Activated naive CD8-positive, alpha-beta T cell treated with anti-CD3 and anti-CD28 coated beads, Interleukin-2, amount 50 U/mL, for 24 hours (primary cell): ENCODE results near the gene FAM3A.
A peak's percentile ranks its signal among the peaks of the same experiment; 100 is the strongest.

Experiments
- ATAC-seq: fragments of 150-1000 bp; cut with Tn5 transposase; one replicate; pipeline ENCODE4 v1.10.0; 2021
- DNase-seq: peaks from one replicate; pipeline ENCODE4 v3.0.0; 2021
- H3K27ac Mint-ChIP-seq: one replicate; pipeline ENCODE4 v1.8.0; 2021; ENCODE audit warnings: mild to moderate bottlenecking, mixed read lengths
- H3K27me3 Mint-ChIP-seq: one replicate; pipeline ENCODE4 v1.8.0; 2021; ENCODE audit warnings: mixed read lengths
- H3K36me3 Mint-ChIP-seq: one replicate; pipeline ENCODE4 v1.8.0; 2021; ENCODE audit warnings: low read depth, mixed read lengths
- H3K4me1 Mint-ChIP-seq: one replicate; pipeline ENCODE4 v1.8.0; 2021; ENCODE audit warnings: mixed read lengths
- H3K4me3 Mint-ChIP-seq: one replicate; pipeline ENCODE4 v1.8.0; 2021; ENCODE audit warnings: mild to moderate bottlenecking, moderate library complexity, mixed read lengths
- H3K9me3 Mint-ChIP-seq: one replicate; pipeline ENCODE4 v1.8.0; 2021; ENCODE audit warnings: mixed read lengths

The FAM3A gene

GRCh38 chrX:154519389-154519788, 3.4 kb upstream of the FAM3A start:
- H3K9me3 Mint-ChIP-seq: no peaks in the 10 kb centered on the region
- H3K36me3 Mint-ChIP-seq: peaks cover 5% of the 10 kb centered on the region
- peaks cover 8% of the 10 kb centered on the region for H3K4me1 Mint-ChIP-seq
- no peak overlapping the region for H3K27ac Mint-ChIP-seq
- no peak overlapping the region for H3K4me3 Mint-ChIP-seq
- DNase-seq: no peak
- H3K27me3 Mint-ChIP-seq: no peaks in the 10 kb centered on the region
- no peak for ATAC-seq

GRCh38 chrX:154517101-154517781, 1.2 kb upstream of the FAM3A start:
- peaks cover 17% of the 10 kb centered on the region for H3K4me1 Mint-ChIP-seq
- no peak overlapping the region for H3K27ac Mint-ChIP-seq

GRCh38 chrX:154516656-154517100, 646 bp upstream of the FAM3A start:
- no peaks in the 10 kb centered on the region for H3K27me3 Mint-ChIP-seq
- peaks cover 10% of the 10 kb centered on the region for H3K36me3 Mint-ChIP-seq
- H3K4me1 Mint-ChIP-seq: peaks cover 20% of the 10 kb centered on the region
- ATAC-seq (no peak), DNase-seq (no peak)
- H3K9me3 Mint-ChIP-seq: no peaks in the 10 kb centered on the region
- H3K27ac Mint-ChIP-seq: peak overlapping the region; percentile 85
- peak overlapping the region; percentile 83 for H3K4me3 Mint-ChIP-seq

More at GRCh38 chrX:154517101-154517781, 1.2 kb upstream of the FAM3A start:
- no peaks in the 10 kb centered on the region for H3K27me3 Mint-ChIP-seq
- H3K4me3 Mint-ChIP-seq: no peak overlapping the region
- no peaks in the 10 kb centered on the region for H3K9me3 Mint-ChIP-seq
- no peak for ATAC-seq
- DNase-seq: no peak
- H3K36me3 Mint-ChIP-seq: peaks cover 10% of the 10 kb centered on the region

GRCh38 chrX:154515090-154515965, 704 bp downstream of the FAM3A start:
- peak; percentile 15 for DNase-seq
- H3K27me3 Mint-ChIP-seq: no peaks in the 10 kb centered on the region
- ATAC-seq: no peak
- H3K4me1 Mint-ChIP-seq: peaks cover 29% of the 10 kb centered on the region
- peaks cover 13% of the 10 kb centered on the region for H3K36me3 Mint-ChIP-seq
- H3K9me3 Mint-ChIP-seq: no peaks in the 10 kb centered on the region
- H3K4me3 Mint-ChIP-seq: peak overlapping the region; percentile 86
- H3K27ac Mint-ChIP-seq: peak overlapping the region; percentile 85

- no peak for DNase-seq
- peaks cover 22% of the 10 kb centered on the region for H3K36me3 Mint-ChIP-seq
- no peaks in the 10 kb centered on the region for H3K9me3 Mint-ChIP-seq
- H3K27me3 Mint-ChIP-seq: no peaks in the 10 kb centered on the region
- peak overlapping the region; percentile 50 for H3K4me3 Mint-ChIP-seq
- H3K4me1 Mint-ChIP-seq: peaks cover 29% of the 10 kb centered on the region
- peak overlapping the region; percentile 84 for H3K27ac Mint-ChIP-seq
- no peak for ATAC-seq
Observed at GRCh38 chrX:154513716-154514115, 2.3 kb downstream of the FAM3A start.

GRCh38 chrX:154512879-154513553, 3.0 kb downstream of the FAM3A start:
- no peak overlapping the region for H3K4me3 Mint-ChIP-seq

GRCh38 chrX:154511761-154512160, 4.3 kb downstream of the FAM3A start:
- peaks cover 29% of the 10 kb centered on the region for H3K4me1 Mint-ChIP-seq
- H3K4me3 Mint-ChIP-seq: peak overlapping the region; percentile 21
- ATAC-seq: no peak
- no peaks in the 10 kb centered on the region for H3K27me3 Mint-ChIP-seq
- no peak for DNase-seq
- peaks cover 22% of the 10 kb centered on the region for H3K36me3 Mint-ChIP-seq
- H3K27ac Mint-ChIP-seq: peak overlapping the region; percentile 78
- no peaks in the 10 kb centered on the region for H3K9me3 Mint-ChIP-seq

More at GRCh38 chrX:154512879-154513553, 3.0 kb downstream of the FAM3A start:
- DNase-seq (no peak), ATAC-seq (no peak)
- Mint-ChIP-seq H3K27ac (no peak overlapping the region), H3K9me3 (no peaks in the 10 kb centered on the region), H3K27me3 (no peaks in the 10 kb centered on the region), H3K4me1 (peaks cover 29% of the 10 kb centered on the region), H3K36me3 (peaks cover 22% of the 10 kb centered on the region)

- Mint-ChIP-seq H3K4me3 (no peak overlapping the region), H3K27ac (no peak overlapping the region), H3K4me1 (peaks cover 21% of the 10 kb centered on the region), H3K27me3 (no peaks in the 10 kb centered on the region), H3K9me3 (no peaks in the 10 kb centered on the region), H3K36me3 (peaks cover 19% of the 10 kb centered on the region)
- no peak for DNase-seq
- no peak for ATAC-seq
Observed at GRCh38 chrX:154509455-154509854, 6.6 kb downstream of the FAM3A start.

- ATAC-seq (no peak), DNase-seq (no peak)
- Mint-ChIP-seq H3K36me3 (peaks cover 14% of the 10 kb centered on the region), H3K9me3 (no peaks in the 10 kb centered on the region), H3K4me1 (peaks cover 12% of the 10 kb centered on the region), H3K4me3 (no peak overlapping the region), H3K27ac (no peak overlapping the region), H3K27me3 (no peaks in the 10 kb centered on the region)
Observed at GRCh38 chrX:154508384-154508745, 7.7 kb downstream of the FAM3A start.

GRCh38 chrX:154507673-154508383, 8.2 kb downstream of the FAM3A start:
- DNase-seq: no peak
- Mint-ChIP-seq H3K9me3 (no peaks in the 10 kb centered on the region), H3K27me3 (no peaks in the 10 kb centered on the region), H3K36me3 (peaks cover 14% of the 10 kb centered on the region), H3K4me1 (peaks cover 12% of the 10 kb centered on the region), H3K4me3 (no peak overlapping the region), H3K27ac (no peak overlapping the region)
- ATAC-seq: no peak

GRCh38 chrX:154506483-154507332, 9.3 kb downstream of the FAM3A start:
- H3K27ac Mint-ChIP-seq: no peak overlapping the region
- no peak overlapping the region for H3K4me3 Mint-ChIP-seq
- DNase-seq: no peak
- no peaks in the 10 kb centered on the region for H3K27me3 Mint-ChIP-seq
- no peak for ATAC-seq
- peaks cover 9% of the 10 kb centered on the region for H3K4me1 Mint-ChIP-seq
- H3K9me3 Mint-ChIP-seq: no peaks in the 10 kb centered on the region
- H3K36me3 Mint-ChIP-seq: peaks cover 14% of the 10 kb centered on the region

GRCh38 chrX:154505734-154506133, 10.3 kb downstream of the FAM3A start:
- Mint-ChIP-seq H3K36me3 (peaks cover 11% of the 10 kb centered on the region), H3K4me1 (peaks cover under 1% of the 10 kb centered on the region), H3K9me3 (no peaks in the 10 kb centered on the region), H3K4me3 (no peak overlapping the region), H3K27me3 (no peaks in the 10 kb centered on the region), H3K27ac (no peak overlapping the region)
- no peak for ATAC-seq
- no peak for DNase-seq

GRCh38 chrX:154502989-154503388, 13.0 kb downstream of the FAM3A start:
- DNase-seq (no peak), ATAC-seq (no peak)
- H3K27me3 Mint-ChIP-seq: no peaks in the 10 kb centered on the region
- H3K4me3 Mint-ChIP-seq: no peak overlapping the region
- H3K9me3 Mint-ChIP-seq: no peaks in the 10 kb centered on the region
- H3K4me1 Mint-ChIP-seq: no peaks in the 10 kb centered on the region
- peaks cover 2% of the 10 kb centered on the region for H3K36me3 Mint-ChIP-seq
- no peak overlapping the region for H3K27ac Mint-ChIP-seq
